ENCODE data around the gene MAN1A1.

Gene MAN1A1

GRCh38 chr6:119237177-119237715 is 112.3 kb downstream of the MAN1A1 start:
- no peak for DNase-seq (ENCODE audit: low read depth in 1 of 2, low spot score in 1 of 2)

- DNase-seq (ENCODE audit: low read depth in 1 of 2, low spot score in 1 of 2) = no peak
Observed at GRCh38 chr6:119234941-119235340, 114.6 kb downstream of the MAN1A1 start.

- DNase-seq (ENCODE audit: low read depth in 1 of 2, low spot score in 1 of 2) = no peak
Observed at GRCh38 chr6:119234457-119234856, 115.1 kb downstream of the MAN1A1 start.

- no peak for DNase-seq (ENCODE audit: low read depth in 1 of 2, low spot score in 1 of 2)
Observed at GRCh38 chr6:119233312-119233984, 116.1 kb downstream of the MAN1A1 start.

- DNase-seq (ENCODE audit: low read depth in 1 of 2, low spot score in 1 of 2) = no peak
Observed at GRCh38 chr6:119231394-119231793, 118.2 kb downstream of the MAN1A1 start.

GRCh38 chr6:119230160-119230559 is 119.4 kb downstream of the MAN1A1 start:
- no peak for DNase-seq (ENCODE audit: low read depth in 1 of 2, low spot score in 1 of 2)

GRCh38 chr6:119227377-119227776 is 122.2 kb downstream of the MAN1A1 start:
- DNase-seq (ENCODE audit: low read depth in 1 of 2, low spot score in 1 of 2) = no peak

GRCh38 chr6:119226089-119226488 is 123.5 kb downstream of the MAN1A1 start:
- no peak for DNase-seq (ENCODE audit: low read depth in 1 of 2, low spot score in 1 of 2)

GRCh38 chr6:119224095-119224701 is 125.4 kb downstream of the MAN1A1 start:
- DNase-seq (ENCODE audit: low read depth in 1 of 2, low spot score in 1 of 2) = no peak

GRCh38 chr6:119220452-119220851 is 129.1 kb downstream of the MAN1A1 start:
- no peak for DNase-seq (ENCODE audit: low read depth in 1 of 2, low spot score in 1 of 2)

- no peak for DNase-seq (ENCODE audit: low read depth in 1 of 2, low spot score in 1 of 2)
Observed at GRCh38 chr6:119218548-119218947, 131.0 kb downstream of the MAN1A1 start.

GRCh38 chr6:119215885-119216590 is 133.5 kb downstream of the MAN1A1 start:
- no peak for DNase-seq (ENCODE audit: low read depth in 1 of 2, low spot score in 1 of 2)

GRCh38 chr6:119215309-119215708 is 134.3 kb downstream of the MAN1A1 start:
- no peak for DNase-seq (ENCODE audit: low read depth in 1 of 2, low spot score in 1 of 2)

GRCh38 chr6:119210596-119210995 is 139.0 kb downstream of the MAN1A1 start:
- no peak for DNase-seq (ENCODE audit: low read depth in 1 of 2, low spot score in 1 of 2)

GRCh38 chr6:119209452-119210205 is 139.9 kb downstream of the MAN1A1 start:
- DNase-seq (ENCODE audit: low read depth in 1 of 2, low spot score in 1 of 2) = no peak

- DNase-seq (ENCODE audit: low read depth in 1 of 2, low spot score in 1 of 2) = no peak
Observed at GRCh38 chr6:119207971-119208725, 141.4 kb downstream of the MAN1A1 start.

GRCh38 chr6:119207327-119207726 is 142.2 kb downstream of the MAN1A1 start:
- no peak for DNase-seq (ENCODE audit: low read depth in 1 of 2, low spot score in 1 of 2)

GRCh38 chr6:119205911-119206618 is 143.5 kb downstream of the MAN1A1 start:
- DNase-seq (ENCODE audit: low read depth in 1 of 2, low spot score in 1 of 2) = no peak

GRCh38 chr6:119204719-119205118 is 144.8 kb downstream of the MAN1A1 start:
- DNase-seq (ENCODE audit: low read depth in 1 of 2, low spot score in 1 of 2) = no peak

- DNase-seq (ENCODE audit: low read depth in 1 of 2, low spot score in 1 of 2) = no peak
Observed at GRCh38 chr6:119201480-119201879, 148.1 kb downstream of the MAN1A1 start.
